Epithelial cell of proximal tubule (primary cell): ENCODE measurements around the gene IFI16. TPM values are rescaled to one million over a fixed set of nuclear protein-coding genes. Genes with fewer than 3 reads are reported as not detected.
A peak's percentile ranks its signal among the peaks of the same experiment; 100 is the strongest.

Experiments
- DNase-seq: peaks from one replicate; pipeline ENCODE4 v3.0.0-alpha.2; 2011; ENCODE audit warnings: low read depth
- H3K4me3 ChIP-seq: 2 replicates; pipeline ENCODE4 v1.5.1; 2011; ENCODE audit warnings: low read depth, mild to moderate bottlenecking, low read length
- CTCF ChIP-seq: conservative IDR thresholded peaks from 2 replicates; pipeline ENCODE4 v1.5.1; 2012; ENCODE audit warnings: low read depth, mild to moderate bottlenecking, low read length
- total RNA-seq: library from RNA; depleted of rRNA; stranded (reverse); fragments of >200 nt; gene quantifications from 2 replicates; pipeline ENCODE4 v1.2.3, GENCODE V29; 2015

The IFI16 gene
- 8.0 and 11.4 TPM in 2 replicates for total RNA-seq

GRCh38 chr1:159009704-159010361 is at the start of gene IFI16:
TSS of gene IFI16 (plus strand) at chr1:159009907. CDS start at chr1:159014681, 4,774 bp downstream.
- DNase-seq = peak; percentile 59
- H3K4me3 ChIP-seq = peak within 1 kb of the TSS; percentile 56
- TF ChIP-seq CTCF = no peak

- TF ChIP-seq CTCF = no peak
- DNase-seq = no peak
Measured at GRCh38 chr1:158961178-158961577, 48.5 kb upstream of the IFI16 start.

GRCh38 chr1:158962983-158963382 is 46.7 kb upstream of the IFI16 start:
- TF ChIP-seq CTCF = no peak
- DNase-seq = no peak
- no peak overlapping the region for H3K4me3 ChIP-seq

More at GRCh38 chr1:158961178-158961577, 48.5 kb upstream of the IFI16 start:
- no peak overlapping the region for H3K4me3 ChIP-seq

GRCh38 chr1:158969166-158969565 is 40.5 kb upstream of the IFI16 start:
- H3K4me3 ChIP-seq = no peak overlapping the region
- no peak for DNase-seq
- no peak for TF ChIP-seq CTCF

GRCh38 chr1:158969855-158970254 is 39.9 kb upstream of the IFI16 start:
- H3K4me3 ChIP-seq = no peak overlapping the region
- DNase-seq = no peak
- no peak for TF ChIP-seq CTCF

GRCh38 chr1:158972841-158973240 is 36.9 kb upstream of the IFI16 start:
- H3K4me3 ChIP-seq = no peak overlapping the region
- peak; percentile 38 for TF ChIP-seq CTCF
- no peak for DNase-seq

GRCh38 chr1:158976219-158976618 is 33.5 kb upstream of the IFI16 start:
- H3K4me3 ChIP-seq = no peak overlapping the region
- DNase-seq = no peak
- no peak for TF ChIP-seq CTCF
